Measurements from ENCODE around the gene IP6K1.

GRCh38 chr3:49727924-49728361 is 58.4 kb downstream of the IP6K1 start:
- TF ChIP-seq, protein P1, sequence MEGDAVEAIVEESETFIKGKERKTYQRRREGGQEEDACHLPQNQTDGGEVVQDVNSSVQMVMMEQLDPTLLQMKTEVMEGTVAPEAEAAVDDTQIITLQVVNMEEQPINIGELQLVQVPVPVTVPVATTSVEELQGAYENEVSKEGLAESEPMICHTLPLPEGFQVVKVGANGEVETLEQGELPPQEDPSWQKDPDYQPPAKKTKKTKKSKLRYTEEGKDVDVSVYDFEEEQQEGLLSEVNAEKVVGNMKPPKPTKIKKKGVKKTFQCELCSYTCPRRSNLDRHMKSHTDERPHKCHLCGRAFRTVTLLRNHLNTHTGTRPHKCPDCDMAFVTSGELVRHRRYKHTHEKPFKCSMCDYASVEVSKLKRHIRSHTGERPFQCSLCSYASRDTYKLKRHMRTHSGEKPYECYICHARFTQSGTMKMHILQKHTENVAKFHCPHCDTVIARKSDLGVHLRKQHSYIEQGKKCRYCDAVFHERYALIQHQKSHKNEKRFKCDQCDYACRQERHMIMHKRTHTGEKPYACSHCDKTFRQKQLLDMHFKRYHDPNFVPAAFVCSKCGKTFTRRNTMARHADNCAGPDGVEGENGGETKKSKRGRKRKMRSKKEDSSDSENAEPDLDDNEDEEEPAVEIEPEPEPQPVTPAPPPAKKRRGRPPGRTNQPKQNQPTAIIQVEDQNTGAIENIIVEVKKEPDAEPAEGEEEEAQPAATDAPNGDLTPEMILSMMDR (conservative IDR thresholded peaks at IDR 0.05 in 1 of 2, IDR thresholded peaks at IDR 0.05 in 1 of 2; ENCODE audit: extremely low read depth in 1 of 2, insufficient read depth in 1 of 2, low read depth in 1 of 2, low read length in 2 of 2) = no peak
- TF ChIP-seq EZH2 (IDR thresholded peaks at IDR 0.05; ENCODE audit: borderline replicate concordance, low read length) = no peak

Data from mammary epithelial cell (primary cell).